Measurements from ENCODE around the gene KRTAP5-9. TPM values are rescaled to one million over a fixed set of nuclear protein-coding genes. Genes with fewer than 3 reads are reported as not detected.
"Not testable (repeated sequence)": the region's sequence is repeated elsewhere in the genome, so short reads cannot be mapped to it uniquely, and the experiment has no call there.

The KRTAP5-9 gene
- polyA plus RNA-seq, 1 donor (not counting 4 experiments of a cell fraction or from before 2014, with no cell fraction given), result 0.05 TPM

- TF ChIP-seq, protein P1, sequence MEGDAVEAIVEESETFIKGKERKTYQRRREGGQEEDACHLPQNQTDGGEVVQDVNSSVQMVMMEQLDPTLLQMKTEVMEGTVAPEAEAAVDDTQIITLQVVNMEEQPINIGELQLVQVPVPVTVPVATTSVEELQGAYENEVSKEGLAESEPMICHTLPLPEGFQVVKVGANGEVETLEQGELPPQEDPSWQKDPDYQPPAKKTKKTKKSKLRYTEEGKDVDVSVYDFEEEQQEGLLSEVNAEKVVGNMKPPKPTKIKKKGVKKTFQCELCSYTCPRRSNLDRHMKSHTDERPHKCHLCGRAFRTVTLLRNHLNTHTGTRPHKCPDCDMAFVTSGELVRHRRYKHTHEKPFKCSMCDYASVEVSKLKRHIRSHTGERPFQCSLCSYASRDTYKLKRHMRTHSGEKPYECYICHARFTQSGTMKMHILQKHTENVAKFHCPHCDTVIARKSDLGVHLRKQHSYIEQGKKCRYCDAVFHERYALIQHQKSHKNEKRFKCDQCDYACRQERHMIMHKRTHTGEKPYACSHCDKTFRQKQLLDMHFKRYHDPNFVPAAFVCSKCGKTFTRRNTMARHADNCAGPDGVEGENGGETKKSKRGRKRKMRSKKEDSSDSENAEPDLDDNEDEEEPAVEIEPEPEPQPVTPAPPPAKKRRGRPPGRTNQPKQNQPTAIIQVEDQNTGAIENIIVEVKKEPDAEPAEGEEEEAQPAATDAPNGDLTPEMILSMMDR (optimal IDR thresholded peaks at IDR 0.05 in 1 of 3, IDR thresholded peaks at IDR 0.05 in 1 of 3, conservative IDR thresholded peaks at IDR 0.05 in 1 of 3; ENCODE audit: extremely low read depth in 1 of 3, insufficient read depth in 2 of 3, low read length in 3 of 3), result no peak
- TF ChIP-seq EZH2 (IDR thresholded peaks at IDR 0.05; ENCODE audit: low read length), result no peak
- no peaks in the 10 kb centered on the region for H3K27me3 ChIP-seq (ENCODE audit: control insufficient read depth, extremely low read depth, insufficient read depth, low read length)
- H3K9me3 ChIP-seq (ENCODE audit: control insufficient read depth, low read depth, low read length), result no peaks in the 10 kb centered on the region
- dilution Hi-C loops (cut with MboI; ENCODE audit: extremely low pct_ligation_motif_present, low sequenced_read_pairs), result no loop called here
- no peak overlapping the region for H2AFZ ChIP-seq (ENCODE audit: control insufficient read depth, low read length)
- no peaks in the 10 kb centered on the region for H4K20me1 ChIP-seq (ENCODE audit: control insufficient read depth, extremely low read depth, insufficient read depth, low read length)
- FAIRE-seq (no peak), DNase-seq (ENCODE audit: low read depth, low spot score) (no peak)
- H3K36me3 ChIP-seq (ENCODE audit: control insufficient read depth in 2 of 2, extremely low read depth in 1 of 2, insufficient read depth in 2 of 2, low read length in 2 of 2), result no peaks in the 10 kb centered on the region
- no peak overlapping the region for H3K27ac ChIP-seq (ENCODE audit: control insufficient read depth, insufficient read depth, low read length)
- no peaks in the 10 kb centered on the region for H3K9me1 ChIP-seq (ENCODE audit: control insufficient read depth, extremely low read depth, insufficient read depth, low read length)
- no peaks in the 10 kb centered on the region for H3K79me2 ChIP-seq (ENCODE audit: control insufficient read depth, insufficient read depth, low read length)
- no peak overlapping the region for H3K4me3 ChIP-seq (ENCODE audit: control insufficient read depth in 2 of 3, extremely low read depth in 1 of 3, insufficient read depth in 2 of 3, low read depth in 1 of 3, low read length in 3 of 3)
- no peaks in the 10 kb centered on the region for H3K4me1 ChIP-seq (ENCODE audit: control insufficient read depth, extremely low read depth, insufficient read depth, low read length)
- H3K4me2 ChIP-seq (ENCODE audit: control insufficient read depth, extremely low read depth, insufficient read depth, low read depth, low read length), result no peak overlapping the region
- H3K9ac ChIP-seq (ENCODE audit: control insufficient read depth, extremely low read depth, insufficient read depth, low read length), result no peak overlapping the region
Measured at GRCh38 chr11:71532036-71532610, 16.1 kb upstream of the KRTAP5-9 start.

- FAIRE-seq; H3K4me3 ChIP-seq (ENCODE audit: control insufficient read depth in 2 of 3, extremely low read depth in 1 of 3, insufficient read depth in 2 of 3, low read depth in 1 of 3, low read length in 3 of 3); dilution Hi-C loops (cut with MboI; ENCODE audit: extremely low pct_ligation_motif_present, low sequenced_read_pairs); H3K9ac ChIP-seq (ENCODE audit: control insufficient read depth, extremely low read depth, insufficient read depth, low read length); H3K4me1 ChIP-seq (ENCODE audit: control insufficient read depth, extremely low read depth, insufficient read depth, low read length); H3K9me1 ChIP-seq (ENCODE audit: control insufficient read depth, extremely low read depth, insufficient read depth, low read length); H3K27ac ChIP-seq (ENCODE audit: control insufficient read depth, insufficient read depth, low read length); H4K20me1 ChIP-seq (ENCODE audit: control insufficient read depth, extremely low read depth, insufficient read depth, low read length); H3K27me3 ChIP-seq (ENCODE audit: control insufficient read depth, extremely low read depth, insufficient read depth, low read length); H2AFZ ChIP-seq (ENCODE audit: control insufficient read depth, low read length); DNase-seq (ENCODE audit: low read depth, low spot score); H3K9me3 ChIP-seq (ENCODE audit: control insufficient read depth, low read depth, low read length); H3K4me2 ChIP-seq (ENCODE audit: control insufficient read depth, extremely low read depth, insufficient read depth, low read depth, low read length); H3K36me3 ChIP-seq (ENCODE audit: control insufficient read depth in 2 of 2, extremely low read depth in 1 of 2, insufficient read depth in 2 of 2, low read length in 2 of 2); H3K79me2 ChIP-seq (ENCODE audit: control insufficient read depth, insufficient read depth, low read length): not testable (repeated sequence)
Measured at GRCh38 chr11:71534711-71535608, 13.3 kb upstream of the KRTAP5-9 start.

All from keratinocyte (primary cell).